Measurements from ENCODE around the gene FGF18. TPM values are rescaled to one million over a fixed set of nuclear protein-coding genes. Genes with fewer than 3 reads are reported as not detected.

Gene FGF18
- total RNA-seq, 1 experiment from 2014 or later, result 0.94 TPM

DNA sequence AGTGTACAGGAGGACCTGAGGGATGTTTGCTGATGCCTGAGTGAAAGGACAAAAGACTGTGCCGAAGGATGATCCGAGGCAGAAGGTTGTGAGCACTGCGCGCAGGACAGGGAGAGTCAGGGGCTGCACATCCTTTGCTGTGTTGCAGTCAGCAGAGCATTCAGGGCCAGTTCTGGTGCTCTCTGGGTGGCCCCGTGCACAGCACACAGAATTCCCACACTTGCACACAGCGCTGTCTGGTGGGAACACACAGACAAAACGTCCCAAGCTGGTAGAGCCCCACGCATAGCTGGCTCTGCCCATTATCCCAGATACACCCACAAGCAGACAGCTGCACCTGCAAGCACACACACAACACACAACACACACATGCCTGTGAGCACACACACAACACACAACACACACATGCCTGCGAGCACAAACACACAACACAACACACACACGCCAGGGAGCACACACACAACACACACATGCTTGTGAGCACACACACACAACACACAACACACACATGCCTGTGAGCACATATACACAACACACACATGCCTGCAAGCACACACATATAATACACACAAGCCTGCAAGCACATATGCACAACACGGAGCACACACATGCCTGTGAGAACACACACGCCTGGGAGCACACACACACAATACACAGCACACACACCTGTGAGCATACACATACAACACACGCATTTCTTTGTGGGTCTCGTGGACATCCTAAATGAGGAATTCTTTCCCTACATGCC, 74.4 kb downstream of the FGF18 start:
- Histone ChIP-seq H2BK15ac (ENCODE audit: low read depth, low read length) (no peak overlapping the region), H4K20me1 (ENCODE audit: control insufficient read depth, insufficient read depth, insufficient read length) (no peaks in the 10 kb centered on the region), H3T11ph (ENCODE audit: low read length) (no peak overlapping the region), H3K79me1 (ENCODE audit: insufficient read depth, low read depth, low read length, poor library complexity, severe bottlenecking) (no peaks in the 10 kb centered on the region), H2BK120ac (ENCODE audit: low read depth, low read length, poor library complexity, severe bottlenecking) (no peak overlapping the region), H3K23me2 (ENCODE audit: insufficient read length, low read depth, low read length, poor library complexity, severe bottlenecking) (no peaks in the 10 kb centered on the region), H4K91ac (ENCODE audit: insufficient read length, low read depth, low read length) (no peak overlapping the region), H3K9me3 (ENCODE audit: control insufficient read depth, low read depth, low read length) (no peaks in the 10 kb centered on the region), H3K18ac (ENCODE audit: insufficient read length, low read depth, low read length) (no peak overlapping the region), H2BK12ac (ENCODE audit: insufficient read length, low read depth, low read length) (no peak overlapping the region), H3K14ac (ENCODE audit: insufficient read depth, low read length) (no peak overlapping the region), H3K4me1 (ENCODE audit: insufficient read depth, low read length) (peaks cover 4% of the 10 kb centered on the region; the same call in 1 of the 2 replicates), H3K56ac (ENCODE audit: insufficient read length, low read depth, low read length) (no peak overlapping the region), H3K4ac (ENCODE audit: low read depth, low read length) (no peak overlapping the region), H3K23ac (ENCODE audit: insufficient read length, low read depth, low read length) (no peak overlapping the region), H3K27ac (ENCODE audit: insufficient read length, low read depth, low read length) (no peak overlapping the region), H3K4me2 (ENCODE audit: insufficient read depth, insufficient read length, low read length) (no peak overlapping the region), H3K27me3 (ENCODE audit: insufficient read depth, low read length) (no peaks in the 10 kb centered on the region), H2BK5ac (ENCODE audit: insufficient read length, low read length) (no peak overlapping the region), H3K79me2 (ENCODE audit: insufficient read depth, low read length) (no peaks in the 10 kb centered on the region), H2BK20ac (ENCODE audit: low read depth, low read length, poor library complexity, severe bottlenecking) (no peak overlapping the region), H2AK5ac (ENCODE audit: insufficient read length, low read length) (no peak overlapping the region), H4K8ac (replicated peaks; ENCODE audit: insufficient read length, low read depth, low read length) (no peak overlapping the region), H2AFZ (ENCODE audit: low read length) (no peak overlapping the region), H3K9ac (ENCODE audit: extremely low read depth, insufficient read length, low read length) (no peak overlapping the region), H4K5ac (ENCODE audit: insufficient read length, low read depth, low read length) (no peak overlapping the region)
- H3K9me3 Mint-ChIP-seq, result no peaks in the 10 kb centered on the region
- DNase-seq, result no peak
- H3K27ac Mint-ChIP-seq, result peak overlapping the region; percentile 37 to 94 (median 78); a peak in 6 of 7 replicates
- H3K4me3 Mint-ChIP-seq, result no peak overlapping the region
- peaks cover 2% of the 10 kb centered on the region; the same call in 1 of the 2 replicates for H3K27me3 Mint-ChIP-seq (ENCODE audit: low read depth)
- TF ChIP-seq, protein P1, sequence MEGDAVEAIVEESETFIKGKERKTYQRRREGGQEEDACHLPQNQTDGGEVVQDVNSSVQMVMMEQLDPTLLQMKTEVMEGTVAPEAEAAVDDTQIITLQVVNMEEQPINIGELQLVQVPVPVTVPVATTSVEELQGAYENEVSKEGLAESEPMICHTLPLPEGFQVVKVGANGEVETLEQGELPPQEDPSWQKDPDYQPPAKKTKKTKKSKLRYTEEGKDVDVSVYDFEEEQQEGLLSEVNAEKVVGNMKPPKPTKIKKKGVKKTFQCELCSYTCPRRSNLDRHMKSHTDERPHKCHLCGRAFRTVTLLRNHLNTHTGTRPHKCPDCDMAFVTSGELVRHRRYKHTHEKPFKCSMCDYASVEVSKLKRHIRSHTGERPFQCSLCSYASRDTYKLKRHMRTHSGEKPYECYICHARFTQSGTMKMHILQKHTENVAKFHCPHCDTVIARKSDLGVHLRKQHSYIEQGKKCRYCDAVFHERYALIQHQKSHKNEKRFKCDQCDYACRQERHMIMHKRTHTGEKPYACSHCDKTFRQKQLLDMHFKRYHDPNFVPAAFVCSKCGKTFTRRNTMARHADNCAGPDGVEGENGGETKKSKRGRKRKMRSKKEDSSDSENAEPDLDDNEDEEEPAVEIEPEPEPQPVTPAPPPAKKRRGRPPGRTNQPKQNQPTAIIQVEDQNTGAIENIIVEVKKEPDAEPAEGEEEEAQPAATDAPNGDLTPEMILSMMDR (conservative IDR thresholded peaks at IDR 0.05), result no peak
- WGBS (ENCODE audit: extremely low coverage, insufficient read length, low lambda C conversion rate), result no CpG with 5 or more reads among the region's 14 CpGs
- H3K4me1 Mint-ChIP-seq, result peaks cover 15 to 25% of the 10 kb centered on the region in 2 experiments
- no peaks in the 10 kb centered on the region for H3K36me3 Mint-ChIP-seq (ENCODE audit: insufficient read depth in 1 of 3, low read depth in 3 of 3)
